HK-2 (cell line): ENCODE results near the gene NT5C.

Source experiments
- DNase-seq: peaks from one replicate; pipeline ENCODE4 v3.0.0-alpha.2; 2018; ENCODE audit not compliant: unreplicated experiment

Gene NT5C

DNA sequence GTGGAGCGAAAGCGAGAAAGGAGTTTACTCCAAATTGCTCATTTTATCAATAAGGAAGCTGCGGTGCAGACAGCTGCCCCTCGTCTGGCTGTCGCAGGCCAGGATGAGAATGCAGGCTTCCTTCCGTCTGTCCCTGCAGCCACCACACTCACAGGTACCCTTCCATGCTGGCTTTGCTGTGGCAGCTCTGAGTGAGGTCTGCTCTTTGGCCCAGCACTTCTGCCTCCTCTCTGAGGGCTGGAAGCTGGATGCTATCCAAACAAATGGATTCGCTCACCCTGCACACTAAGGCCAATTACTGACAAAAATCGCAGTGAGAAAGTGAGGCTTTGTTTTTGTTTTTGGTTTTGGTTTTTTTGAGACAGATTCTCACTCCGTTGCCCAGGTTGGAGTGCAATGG is 14.8 kb downstream of the NT5C start:
- no peak for DNase-seq

DNA sequence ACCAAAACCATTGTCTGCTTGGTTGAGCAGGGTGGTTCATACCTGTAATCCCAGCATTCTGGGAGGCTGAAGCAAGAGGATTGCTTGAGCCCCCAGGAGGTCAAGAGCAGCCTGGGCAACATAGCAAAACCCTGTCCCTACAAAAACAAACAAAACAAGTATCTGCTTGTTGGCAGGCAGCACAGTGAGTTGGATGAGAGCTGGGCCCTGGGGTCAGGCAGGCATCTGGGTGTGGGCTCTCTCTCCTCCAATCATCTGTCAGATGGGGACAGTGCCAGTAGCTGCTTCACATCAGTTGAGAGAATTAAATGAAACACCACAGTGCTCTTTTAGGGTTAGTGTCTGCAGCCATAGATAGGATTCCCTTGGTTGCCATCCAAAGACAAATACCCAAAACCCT is 16.0 kb downstream of the NT5C start:
- DNase-seq: no peak

- DNase-seq: no peak
Measured at GRCh38 chr17:75114552-75115314, 16.8 kb downstream of the NT5C start.

DNA sequence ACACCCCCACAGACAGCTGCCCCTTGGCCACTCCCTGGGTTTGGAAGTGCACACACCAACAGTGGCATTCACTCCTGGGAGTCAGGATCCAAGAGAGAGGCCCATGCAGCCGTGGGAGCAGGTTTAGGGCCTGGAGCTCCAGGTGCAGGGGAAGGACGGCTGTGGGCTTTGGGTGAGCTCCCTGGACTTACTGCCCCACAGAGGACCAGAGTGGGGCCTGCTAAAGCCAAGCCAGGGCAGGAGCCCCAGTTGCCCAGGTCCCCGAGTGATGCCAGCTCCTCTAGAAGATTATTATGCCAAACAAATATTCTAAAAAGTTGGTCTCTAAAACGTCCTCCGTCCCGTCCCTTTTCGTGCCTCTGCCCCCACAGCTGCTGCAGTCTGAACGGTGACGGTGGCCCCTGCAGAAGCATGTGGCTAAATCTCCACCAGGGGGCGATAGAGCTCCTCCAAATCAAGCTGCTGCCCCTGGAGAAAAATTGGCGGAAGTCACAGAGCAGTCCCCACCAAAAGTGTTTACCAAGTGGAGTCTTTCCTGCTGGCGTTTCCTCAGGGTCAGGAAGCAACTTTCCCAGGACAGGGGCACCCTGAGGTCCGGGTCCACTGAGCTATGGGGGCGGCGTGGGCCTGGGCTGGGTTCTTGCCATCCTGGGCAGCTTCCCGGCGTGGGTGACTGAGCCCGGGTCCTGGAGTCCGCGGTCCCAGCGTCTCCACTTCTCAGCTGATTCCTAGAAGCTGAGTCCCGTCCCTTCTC is 17.6 kb downstream of the NT5C start:
- peak; percentile 85 for DNase-seq

- no peak for DNase-seq
Measured at GRCh38 chr17:75111777-75112335, 19.7 kb downstream of the NT5C start.

GRCh38 chr17:75110234-75110937 is 21.2 kb downstream of the NT5C start:
- DNase-seq: no peak

- DNase-seq: peak; percentile 87
Measured at GRCh38 chr17:75109407-75110233, 21.9 kb downstream of the NT5C start, which contains the start of gene ARMC7. Gene ARMC7, plus strand, starts transcription at chr17:75109969. Its CDS starts 320 bp downstream, at chr17:75110289.

DNA sequence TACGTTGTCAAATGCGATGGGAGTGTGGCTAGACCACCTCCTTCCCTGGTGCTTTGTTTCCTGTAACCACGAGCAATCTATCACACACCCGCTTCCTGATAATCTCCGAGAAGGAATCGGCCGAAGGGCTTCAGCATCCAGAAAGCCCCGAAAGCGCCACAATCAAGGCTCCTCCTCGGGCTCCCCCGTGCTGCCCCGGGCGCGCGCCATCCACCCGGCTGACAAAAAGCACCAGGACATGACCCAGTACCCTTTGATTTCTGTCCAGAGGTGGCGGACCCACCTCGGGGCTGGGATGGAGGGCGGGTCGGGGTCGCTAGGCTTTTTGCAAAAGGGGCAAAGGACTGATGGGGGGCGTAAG is 22.5 kb downstream of the NT5C start:
- no peak for DNase-seq

- DNase-seq: no peak
Measured at GRCh38 chr17:75108193-75108592, 23.3 kb downstream of the NT5C start.

GRCh38 chr17:75105126-75106080 is 26.1 kb downstream of the NT5C start:
- no peak for DNase-seq

GRCh38 chr17:75103601-75104554 is 27.7 kb downstream of the NT5C start:
- no peak for DNase-seq

GRCh38 chr17:75102385-75102821 is 29.1 kb downstream of the NT5C start:
- no peak for DNase-seq

GRCh38 chr17:75099881-75100595 is 31.5 kb downstream of the NT5C start:
- no peak for DNase-seq

DNA sequence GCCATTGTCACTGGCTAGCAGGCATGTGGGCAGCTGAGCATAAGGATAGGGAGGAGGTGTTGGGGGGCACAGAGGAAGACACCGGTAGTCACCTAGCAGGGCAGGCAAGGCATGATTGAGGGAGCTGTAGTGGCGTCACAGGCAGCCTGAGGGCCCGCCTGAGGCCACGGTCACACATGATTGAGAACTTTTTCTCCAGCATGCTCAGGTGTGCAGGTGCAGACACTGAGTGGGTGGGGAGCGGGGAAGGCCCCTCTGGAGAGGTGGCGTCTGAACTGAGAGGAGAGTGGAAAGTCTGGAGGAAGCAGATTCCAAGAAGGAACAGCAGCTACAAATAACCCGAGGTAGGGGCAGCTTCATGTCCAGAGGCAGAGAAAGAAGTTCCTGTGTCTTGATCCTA is 32.7 kb downstream of the NT5C start:
- DNase-seq: no peak

DNA sequence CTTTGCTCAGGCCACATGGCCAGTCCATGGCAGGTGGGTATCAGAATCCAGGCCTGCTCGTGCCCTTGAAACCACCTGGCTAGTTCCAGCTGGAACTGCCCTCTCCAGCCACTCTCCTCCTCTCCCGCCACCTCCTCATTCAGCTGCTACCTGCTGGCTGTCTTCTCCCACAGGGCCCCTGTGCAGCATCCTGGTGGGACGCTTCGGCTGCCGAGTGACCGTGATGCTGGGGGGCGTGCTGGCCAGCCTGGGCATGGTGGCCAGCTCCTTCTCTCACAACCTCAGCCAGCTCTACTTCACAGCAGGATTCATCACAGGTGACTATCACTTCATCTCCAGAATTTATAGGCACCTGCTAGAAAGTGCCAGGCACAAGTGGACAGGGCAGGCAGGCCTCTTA is 33.7 kb downstream of the NT5C start:
- DNase-seq: no peak

GRCh38 chr17:75096082-75096625 is 35.4 kb downstream of the NT5C start:
- DNase-seq: peak; percentile 95

DNA sequence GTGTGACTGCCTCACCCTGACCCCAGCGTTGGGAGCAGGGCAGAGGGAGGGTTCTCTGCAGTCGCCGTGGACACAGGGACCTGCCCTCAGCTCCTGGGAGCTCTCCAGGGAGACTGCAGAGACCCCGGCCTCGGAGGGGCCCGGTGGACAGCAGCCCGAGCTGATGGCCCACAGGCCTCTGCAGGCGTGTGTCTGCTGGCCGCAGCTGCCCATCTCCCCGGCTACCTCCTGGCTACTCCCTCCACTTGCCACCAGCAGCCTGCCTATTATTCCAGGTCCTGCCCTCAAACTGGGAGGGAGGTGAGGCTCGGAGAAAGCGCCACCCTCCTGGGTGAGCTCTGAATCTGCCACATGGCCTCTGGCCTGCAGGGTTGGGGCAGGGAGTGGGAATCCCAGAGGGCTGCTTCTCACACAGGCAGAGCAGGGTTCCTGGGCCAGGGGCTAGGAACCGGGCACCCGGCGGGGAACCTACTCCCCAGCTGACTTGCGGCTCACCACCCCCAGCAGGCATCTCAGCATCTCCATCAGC is 36.6 kb downstream of the NT5C start:
- no peak for DNase-seq
